EH (cell line): ENCODE measurements around the gene PRR36.
"Not testable (repeated sequence)": the region's sequence is repeated elsewhere in the genome, so short reads cannot be mapped to it uniquely, and the experiment has no call there.

Experiments used
- DNase-seq: peaks from one replicate; pipeline ENCODE4 v3.0.0-alpha.2; 2015; ENCODE audit warnings: low read depth

The PRR36 gene

GRCh38 chr19:7874076-7874896 lies at the start of gene PRR36:
Gene PRR36, minus strand, starts transcription at chr19:7874390. Its CDS starts 701 bp downstream, at chr19:7873689.
- no peak for DNase-seq

- DNase-seq, result no peak
Observed at GRCh38 chr19:7923295-7924191, 49.4 kb upstream of the PRR36 start.

GRCh38 chr19:7922836-7923195 lies 48.6 kb upstream of the PRR36 start:
- no peak for DNase-seq

- no peak for DNase-seq
Observed at GRCh38 chr19:7921967-7922835, 48.0 kb upstream of the PRR36 start.

GRCh38 chr19:7921302-7921966 lies 47.2 kb upstream of the PRR36 start:
- DNase-seq, result no peak

GRCh38 chr19:7920519-7921301 lies 46.5 kb upstream of the PRR36 start:
- DNase-seq, result peak; percentile 97

GRCh38 chr19:7919610-7920518 lies 45.7 kb upstream of the PRR36 start, which contains the start of gene SNAPC2:
Gene SNAPC2, plus strand, starts transcription at chr19:7920338. Its CDS starts 29 bp downstream, at chr19:7920367.
- DNase-seq, result peak; percentile 94

GRCh38 chr19:7918615-7919421 lies 44.6 kb upstream of the PRR36 start:
- DNase-seq, result no peak

- not testable (repeated sequence) for DNase-seq
Observed at GRCh38 chr19:7918062-7918614, 43.9 kb upstream of the PRR36 start.

- DNase-seq, result peak; percentile 61
Observed at GRCh38 chr19:7917267-7918061, 43.3 kb upstream of the PRR36 start.

GRCh38 chr19:7916955-7917266 lies 42.7 kb upstream of the PRR36 start:
- no peak for DNase-seq

- peak; percentile 45 for DNase-seq
Observed at GRCh38 chr19:7916103-7916954, 42.1 kb upstream of the PRR36 start.

GRCh38 chr19:7915250-7916102 lies 41.3 kb upstream of the PRR36 start:
- DNase-seq, result no peak

- no peak for DNase-seq
Observed at GRCh38 chr19:7914598-7915045, 40.4 kb upstream of the PRR36 start, which contains the start of gene TGFBR3L. Gene TGFBR3L, plus strand, starts transcription at chr19:7914830.

- DNase-seq, result no peak
Observed at GRCh38 chr19:7914099-7914498, 39.9 kb upstream of the PRR36 start.

- no peak for DNase-seq
Observed at GRCh38 chr19:7913652-7914051, 39.5 kb upstream of the PRR36 start.
